Measurements from ENCODE around the gene PTPRN2.

PTPRN2 gene

DNA sequence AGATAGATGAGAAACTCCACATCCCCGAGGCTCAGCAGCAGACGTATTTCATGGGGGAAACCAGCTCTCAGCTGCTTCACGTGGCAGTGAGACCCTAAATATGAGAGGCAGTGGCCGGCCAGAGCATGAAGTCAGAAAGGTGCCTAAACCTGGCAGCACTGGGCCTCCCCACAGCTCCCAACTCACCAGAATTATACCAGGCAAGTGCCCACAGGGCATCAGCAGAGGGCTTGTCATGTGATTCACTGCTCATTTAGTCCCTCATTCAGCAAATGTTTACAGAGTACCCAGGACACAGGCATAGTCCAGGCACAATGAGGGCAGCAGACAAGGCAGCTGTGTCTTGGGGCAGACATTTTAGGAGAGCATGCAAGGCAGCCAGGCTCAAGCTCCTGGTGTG, 212.6 kb downstream of the PTPRN2 start:
- TF ChIP-seq, protein P1, sequence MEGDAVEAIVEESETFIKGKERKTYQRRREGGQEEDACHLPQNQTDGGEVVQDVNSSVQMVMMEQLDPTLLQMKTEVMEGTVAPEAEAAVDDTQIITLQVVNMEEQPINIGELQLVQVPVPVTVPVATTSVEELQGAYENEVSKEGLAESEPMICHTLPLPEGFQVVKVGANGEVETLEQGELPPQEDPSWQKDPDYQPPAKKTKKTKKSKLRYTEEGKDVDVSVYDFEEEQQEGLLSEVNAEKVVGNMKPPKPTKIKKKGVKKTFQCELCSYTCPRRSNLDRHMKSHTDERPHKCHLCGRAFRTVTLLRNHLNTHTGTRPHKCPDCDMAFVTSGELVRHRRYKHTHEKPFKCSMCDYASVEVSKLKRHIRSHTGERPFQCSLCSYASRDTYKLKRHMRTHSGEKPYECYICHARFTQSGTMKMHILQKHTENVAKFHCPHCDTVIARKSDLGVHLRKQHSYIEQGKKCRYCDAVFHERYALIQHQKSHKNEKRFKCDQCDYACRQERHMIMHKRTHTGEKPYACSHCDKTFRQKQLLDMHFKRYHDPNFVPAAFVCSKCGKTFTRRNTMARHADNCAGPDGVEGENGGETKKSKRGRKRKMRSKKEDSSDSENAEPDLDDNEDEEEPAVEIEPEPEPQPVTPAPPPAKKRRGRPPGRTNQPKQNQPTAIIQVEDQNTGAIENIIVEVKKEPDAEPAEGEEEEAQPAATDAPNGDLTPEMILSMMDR (conservative IDR thresholded peaks at IDR 0.05; ENCODE audit: low read depth, low read length), result no peak
- no peak for DNase-seq (ENCODE audit: low read depth)
- H3K4me3 ChIP-seq (ENCODE audit: low read depth, low read length), result no peak overlapping the region

DNA sequence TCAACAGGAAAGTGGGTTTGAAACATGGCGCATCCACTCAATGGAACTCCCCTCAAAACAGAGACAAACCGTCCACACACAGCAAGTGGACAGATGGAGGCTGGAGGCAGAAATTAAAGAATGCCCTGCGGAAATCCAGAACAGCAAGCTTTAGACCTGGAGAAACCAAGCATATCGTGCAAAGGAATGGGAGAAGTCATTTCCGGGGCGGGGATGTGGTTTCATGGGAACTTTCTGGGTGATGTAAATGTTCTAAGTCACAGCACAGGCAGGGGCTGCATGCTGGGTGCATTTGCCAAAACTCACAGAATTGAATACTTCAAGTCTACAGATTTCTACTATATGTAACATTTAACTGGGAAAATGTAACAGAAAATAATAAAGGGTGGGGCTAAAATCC, 213.0 kb downstream of the PTPRN2 start:
- H3K4me3 ChIP-seq (ENCODE audit: low read depth, low read length), result no peak overlapping the region
- DNase-seq (ENCODE audit: low read depth), result peak; percentile 12
- TF ChIP-seq, protein P1 (conservative IDR thresholded peaks at IDR 0.05; ENCODE audit: low read depth, low read length), result no peak

DNA sequence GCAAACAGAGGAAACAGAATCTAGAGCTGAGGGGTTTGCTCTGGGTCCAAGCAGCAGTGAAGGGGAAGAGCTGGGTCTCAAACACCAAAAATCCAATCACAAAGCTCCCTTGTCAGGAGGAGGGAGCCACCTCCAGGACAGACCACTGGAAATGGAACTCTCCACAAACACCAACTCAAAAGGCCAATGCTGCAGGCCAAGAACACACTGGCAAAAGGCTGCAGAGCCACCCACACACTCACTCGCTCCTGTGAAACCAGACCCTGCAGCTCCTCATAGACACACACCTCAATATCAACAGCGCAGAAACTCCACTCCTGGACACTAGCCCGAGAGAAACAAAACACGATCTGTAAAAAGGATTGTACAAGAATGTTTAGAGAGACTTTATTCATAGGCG, 213.5 kb downstream of the PTPRN2 start:
- TF ChIP-seq, protein P1 (conservative IDR thresholded peaks at IDR 0.05; ENCODE audit: low read depth, low read length), result no peak
- no peak overlapping the region for H3K4me3 ChIP-seq (ENCODE audit: low read depth, low read length)
- no peak for DNase-seq (ENCODE audit: low read depth)

DNA sequence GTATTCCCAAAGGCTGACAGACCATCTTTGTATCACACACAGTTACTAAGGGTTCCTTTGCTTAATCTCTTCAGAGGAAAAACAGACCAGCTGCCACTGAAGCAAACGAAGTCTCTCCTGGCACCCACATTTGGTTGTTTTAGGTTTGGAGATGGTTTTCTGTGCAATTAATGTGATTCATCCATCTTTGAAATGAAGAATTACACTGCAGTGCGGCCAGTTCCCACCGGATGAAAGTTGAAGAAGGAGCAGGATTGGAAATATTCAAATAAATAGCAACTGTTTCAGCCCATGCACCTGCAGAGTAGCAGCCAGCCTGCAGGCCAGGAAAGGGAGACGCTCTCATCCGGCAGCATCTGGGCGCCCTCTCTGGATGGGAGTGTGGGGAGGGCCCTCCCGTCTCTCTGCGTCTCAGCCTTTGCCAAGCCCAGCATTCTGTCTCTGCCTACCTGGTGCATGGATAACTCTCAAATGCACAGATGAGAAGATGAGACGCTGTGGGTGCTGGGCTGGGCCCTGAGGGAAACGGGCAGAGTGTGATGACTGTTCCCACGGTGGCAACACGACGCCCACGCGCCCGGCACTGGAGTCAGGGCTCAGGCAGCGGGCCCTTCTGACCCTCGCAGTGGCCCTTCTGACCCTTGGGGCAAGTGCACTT, 214.0 kb downstream of the PTPRN2 start:
- DNase-seq (ENCODE audit: low read depth), result no peak
- no peak overlapping the region for H3K4me3 ChIP-seq (ENCODE audit: low read depth, low read length)
- TF ChIP-seq, protein P1 (conservative IDR thresholded peaks at IDR 0.05; ENCODE audit: low read depth, low read length), result no peak

DNA sequence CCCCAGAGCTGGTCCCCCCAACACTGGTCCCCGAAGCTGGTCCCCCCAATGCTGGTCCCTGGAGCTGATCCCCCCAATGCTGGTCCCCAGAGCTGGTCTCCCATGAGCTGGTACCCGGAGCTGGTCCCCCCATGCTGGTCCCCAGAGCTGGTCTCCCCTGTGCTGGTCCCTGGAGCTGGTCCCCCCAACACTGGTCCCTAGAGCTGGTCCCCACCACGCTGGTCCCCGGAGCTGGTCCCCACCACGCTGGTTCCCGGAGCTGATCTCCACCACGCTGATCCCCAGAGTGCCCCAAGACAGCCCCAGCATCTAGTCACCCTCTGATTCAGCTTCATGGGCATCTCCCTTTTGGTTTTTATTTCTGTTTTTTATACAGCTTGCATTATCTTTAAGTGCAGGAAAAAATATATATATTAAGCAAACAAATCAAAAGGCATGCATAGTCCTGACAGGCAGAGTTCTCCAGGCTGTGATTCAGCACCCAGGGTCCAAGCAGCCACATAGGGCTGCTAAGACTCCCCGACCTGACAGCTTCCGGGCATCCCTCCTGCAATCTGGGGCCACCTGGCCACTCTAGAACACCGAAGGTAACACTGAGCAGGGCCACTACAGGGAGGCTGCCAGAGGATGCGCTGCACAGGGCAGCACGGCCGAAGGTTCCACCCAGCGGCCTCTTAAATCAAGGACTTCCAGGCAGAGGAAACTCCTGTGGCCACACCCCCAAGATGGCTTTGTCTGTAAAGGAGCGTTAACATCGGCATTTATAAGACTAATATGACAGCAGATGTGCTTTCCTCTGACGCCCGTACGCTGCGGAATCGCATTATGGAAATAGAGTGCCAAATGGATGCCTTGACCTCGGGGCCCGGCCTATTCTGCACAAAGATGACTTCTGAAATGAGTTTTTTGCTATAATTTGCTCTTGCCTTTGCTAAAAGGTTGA, 215.0 kb downstream of the PTPRN2 start:
- DNase-seq (ENCODE audit: low read depth), result no peak
- H3K4me3 ChIP-seq (ENCODE audit: low read depth, low read length), result no peak overlapping the region
- TF ChIP-seq, protein P1 (conservative IDR thresholded peaks at IDR 0.05; ENCODE audit: low read depth, low read length), result no peak

DNA sequence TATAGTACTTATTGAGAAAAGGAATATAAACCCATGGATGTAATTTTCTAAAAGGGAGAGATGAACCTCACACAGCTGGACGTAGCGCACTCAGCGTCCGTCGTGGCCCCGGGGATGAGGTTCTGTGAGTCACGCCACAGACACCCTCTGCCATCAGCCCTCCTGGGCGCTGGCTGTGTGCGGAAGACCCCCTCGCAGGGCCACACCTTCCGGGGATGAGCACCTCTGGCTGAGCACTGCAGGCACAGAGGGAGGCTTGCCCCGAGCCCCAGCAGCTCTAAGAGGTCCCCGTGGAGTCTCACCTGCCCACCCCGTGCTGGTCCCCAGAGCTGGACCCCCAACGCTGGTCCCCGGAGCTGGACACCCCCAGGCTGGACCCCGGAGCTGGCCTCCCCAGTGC, 215.8 kb downstream of the PTPRN2 start:
- H3K4me3 ChIP-seq (ENCODE audit: low read depth, low read length), result no peak overlapping the region
- TF ChIP-seq, protein P1 (conservative IDR thresholded peaks at IDR 0.05; ENCODE audit: low read depth, low read length), result no peak
- no peak for DNase-seq (ENCODE audit: low read depth)

Measured in choroid plexus epithelial cell (primary cell).